ENCODE data around the gene KCNN4. TPM values are rescaled to one million over a fixed set of nuclear protein-coding genes. Genes with fewer than 3 reads are reported as not detected.

Gene KCNN4
- total and polyA plus RNA-seq, 2 experiments from 2014 or later, result 0.86 to 3.2 TPM

DNA sequence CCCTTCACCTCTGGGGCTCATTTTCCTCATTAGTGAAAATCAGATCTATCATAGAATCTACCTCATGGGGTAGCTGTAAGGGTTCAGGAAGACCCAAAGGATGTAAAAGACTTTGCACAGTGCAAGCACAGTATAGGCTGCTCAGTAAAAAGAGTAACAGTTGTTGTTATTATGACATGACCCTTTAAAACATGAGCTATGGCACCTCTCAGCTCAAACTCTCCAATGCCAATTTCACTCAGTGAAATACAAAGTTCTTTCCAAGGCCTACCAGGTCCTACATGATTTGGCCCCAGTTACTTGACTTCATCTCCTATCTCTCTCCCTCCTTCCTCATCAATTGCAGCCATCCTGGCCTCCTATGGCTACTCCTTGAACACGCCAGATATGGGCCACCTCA, 30.9 kb downstream of the KCNN4 start (continued):
- TF ChIP-seq, protein P1, sequence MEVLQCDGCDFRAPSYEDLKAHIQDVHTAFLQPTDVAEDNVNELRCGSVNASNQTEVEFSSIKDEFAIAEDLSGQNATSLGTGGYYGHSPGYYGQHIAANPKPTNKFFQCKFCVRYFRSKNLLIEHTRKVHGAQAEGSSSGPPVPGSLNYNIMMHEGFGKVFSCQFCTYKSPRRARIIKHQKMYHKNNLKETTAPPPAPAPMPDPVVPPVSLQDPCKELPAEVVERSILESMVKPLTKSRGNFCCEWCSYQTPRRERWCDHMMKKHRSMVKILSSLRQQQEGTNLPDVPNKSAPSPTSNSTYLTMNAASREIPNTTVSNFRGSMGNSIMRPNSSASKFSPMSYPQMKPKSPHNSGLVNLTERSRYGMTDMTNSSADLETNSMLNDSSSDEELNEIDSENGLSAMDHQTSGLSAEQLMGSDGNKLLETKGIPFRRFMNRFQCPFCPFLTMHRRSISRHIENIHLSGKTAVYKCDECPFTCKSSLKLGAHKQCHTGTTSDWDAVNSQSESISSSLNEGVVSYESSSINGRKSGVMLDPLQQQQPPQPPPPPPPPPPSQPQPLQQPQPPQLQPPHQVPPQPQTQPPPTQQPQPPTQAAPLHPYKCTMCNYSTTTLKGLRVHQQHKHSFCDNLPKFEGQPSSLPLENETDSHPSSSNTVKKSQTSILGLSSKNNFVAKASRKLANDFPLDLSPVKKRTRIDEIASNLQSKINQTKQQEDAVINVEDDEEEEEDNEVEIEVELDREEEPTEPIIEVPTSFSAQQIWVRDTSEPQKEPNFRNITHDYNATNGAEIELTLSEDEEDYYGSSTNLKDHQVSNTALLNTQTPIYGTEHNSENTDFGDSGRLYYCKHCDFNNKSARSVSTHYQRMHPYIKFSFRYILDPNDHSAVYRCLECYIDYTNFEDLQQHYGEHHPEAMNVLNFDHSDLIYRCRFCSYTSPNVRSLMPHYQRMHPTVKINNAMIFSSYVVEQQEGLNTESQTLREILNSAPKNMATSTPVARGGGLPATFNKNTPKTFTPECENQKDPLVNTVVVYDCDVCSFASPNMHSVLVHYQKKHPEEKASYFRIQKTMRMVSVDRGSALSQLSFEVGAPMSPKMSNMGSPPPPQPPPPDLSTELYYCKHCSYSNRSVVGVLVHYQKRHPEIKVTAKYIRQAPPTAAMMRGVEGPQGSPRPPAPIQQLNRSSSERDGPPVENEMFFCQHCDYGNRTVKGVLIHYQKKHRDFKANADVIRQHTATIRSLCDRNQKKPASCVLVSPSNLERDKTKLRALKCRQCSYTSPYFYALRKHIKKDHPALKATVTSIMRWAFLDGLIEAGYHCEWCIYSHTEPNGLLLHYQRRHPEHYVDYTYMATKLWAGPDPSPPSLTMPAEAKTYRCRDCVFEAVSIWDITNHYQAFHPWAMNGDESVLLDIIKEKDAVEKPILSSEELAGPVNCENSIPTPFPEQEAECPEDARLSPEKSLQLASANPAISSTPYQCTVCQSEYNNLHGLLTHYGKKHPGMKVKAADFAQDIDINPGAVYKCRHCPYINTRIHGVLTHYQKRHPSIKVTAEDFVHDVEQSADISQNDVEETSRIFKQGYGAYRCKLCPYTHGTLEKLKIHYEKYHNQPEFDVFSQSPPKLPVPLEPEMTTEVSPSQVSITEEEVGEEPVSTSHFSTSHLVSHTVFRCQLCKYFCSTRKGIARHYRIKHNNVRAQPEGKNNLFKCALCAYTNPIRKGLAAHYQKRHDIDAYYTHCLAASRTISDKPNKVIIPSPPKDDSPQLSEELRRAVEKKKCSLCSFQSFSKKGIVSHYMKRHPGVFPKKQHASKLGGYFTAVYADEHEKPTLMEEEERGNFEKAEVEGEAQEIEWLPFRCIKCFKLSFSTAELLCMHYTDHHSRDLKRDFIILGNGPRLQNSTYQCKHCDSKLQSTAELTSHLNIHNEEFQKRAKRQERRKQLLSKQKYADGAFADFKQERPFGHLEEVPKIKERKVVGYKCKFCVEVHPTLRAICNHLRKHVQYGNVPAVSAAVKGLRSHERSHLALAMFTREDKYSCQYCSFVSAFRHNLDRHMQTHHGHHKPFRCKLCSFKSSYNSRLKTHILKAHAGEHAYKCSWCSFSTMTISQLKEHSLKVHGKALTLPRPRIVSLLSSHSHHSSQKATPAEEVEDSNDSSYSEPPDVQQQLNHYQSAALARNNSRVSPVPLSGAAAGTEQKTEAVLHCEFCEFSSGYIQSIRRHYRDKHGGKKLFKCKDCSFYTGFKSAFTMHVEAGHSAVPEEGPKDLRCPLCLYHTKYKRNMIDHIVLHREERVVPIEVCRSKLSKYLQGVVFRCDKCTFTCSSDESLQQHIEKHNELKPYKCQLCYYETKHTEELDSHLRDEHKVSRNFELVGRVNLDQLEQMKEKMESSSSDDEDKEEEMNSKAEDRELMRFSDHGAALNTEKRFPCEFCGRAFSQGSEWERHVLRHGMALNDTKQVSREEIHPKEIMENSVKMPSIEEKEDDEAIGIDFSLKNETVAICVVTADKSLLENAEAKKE (CRISPR knock-in tag; IDR thresholded peaks at IDR 0.05), result no peak
- TF ChIP-seq ZNF114 (CRISPR knock-in tag; IDR thresholded peaks at IDR 0.05) (no peak), EZH2 (IDR thresholded peaks at IDR 0.05; ENCODE audit: low read depth, unreplicated experiment) (no peak), JUNB (IDR thresholded peaks at IDR 0.05; ENCODE audit: unreplicated experiment) (no peak), ZNF331 (CRISPR knock-in tag; IDR thresholded peaks at IDR 0.05; ENCODE audit: low read depth) (no peak), NANOG (IDR thresholded peaks at IDR 0.05; ENCODE audit: borderline replicate concordance) (no peak), POLR2AphosphoS5 (IDR thresholded peaks at IDR 0.05; ENCODE audit: low read depth) (no peak)
- TF ChIP-seq, protein P2, sequence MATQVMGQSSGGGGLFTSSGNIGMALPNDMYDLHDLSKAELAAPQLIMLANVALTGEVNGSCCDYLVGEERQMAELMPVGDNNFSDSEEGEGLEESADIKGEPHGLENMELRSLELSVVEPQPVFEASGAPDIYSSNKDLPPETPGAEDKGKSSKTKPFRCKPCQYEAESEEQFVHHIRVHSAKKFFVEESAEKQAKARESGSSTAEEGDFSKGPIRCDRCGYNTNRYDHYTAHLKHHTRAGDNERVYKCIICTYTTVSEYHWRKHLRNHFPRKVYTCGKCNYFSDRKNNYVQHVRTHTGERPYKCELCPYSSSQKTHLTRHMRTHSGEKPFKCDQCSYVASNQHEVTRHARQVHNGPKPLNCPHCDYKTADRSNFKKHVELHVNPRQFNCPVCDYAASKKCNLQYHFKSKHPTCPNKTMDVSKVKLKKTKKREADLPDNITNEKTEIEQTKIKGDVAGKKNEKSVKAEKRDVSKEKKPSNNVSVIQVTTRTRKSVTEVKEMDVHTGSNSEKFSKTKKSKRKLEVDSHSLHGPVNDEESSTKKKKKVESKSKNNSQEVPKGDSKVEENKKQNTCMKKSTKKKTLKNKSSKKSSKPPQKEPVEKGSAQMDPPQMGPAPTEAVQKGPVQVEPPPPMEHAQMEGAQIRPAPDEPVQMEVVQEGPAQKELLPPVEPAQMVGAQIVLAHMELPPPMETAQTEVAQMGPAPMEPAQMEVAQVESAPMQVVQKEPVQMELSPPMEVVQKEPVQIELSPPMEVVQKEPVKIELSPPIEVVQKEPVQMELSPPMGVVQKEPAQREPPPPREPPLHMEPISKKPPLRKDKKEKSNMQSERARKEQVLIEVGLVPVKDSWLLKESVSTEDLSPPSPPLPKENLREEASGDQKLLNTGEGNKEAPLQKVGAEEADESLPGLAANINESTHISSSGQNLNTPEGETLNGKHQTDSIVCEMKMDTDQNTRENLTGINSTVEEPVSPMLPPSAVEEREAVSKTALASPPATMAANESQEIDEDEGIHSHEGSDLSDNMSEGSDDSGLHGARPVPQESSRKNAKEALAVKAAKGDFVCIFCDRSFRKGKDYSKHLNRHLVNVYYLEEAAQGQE (IDR thresholded peaks at IDR 0.05; ENCODE audit: unreplicated experiment), result no peak
